DND-41 (cell line): Measurements from ENCODE around the gene ACIN1.
A peak's percentile ranks its signal among the peaks of the same experiment; 100 is the strongest.

Source experiments
- ATAC-seq: fragments of 200-7000 bp; cut with Tn5 transposase; 3 replicates; pipeline ENCODE4 v1.9.1; 2021; ENCODE audit warnings: low read depth; ENCODE audit not compliant: insufficient read depth
- DNase-seq: peaks from one replicate; pipeline ENCODE4 v3.0.0-alpha.2; 2020
- H2AFZ ChIP-seq: 2 replicates; pipeline ENCODE4 v1.6.0; 2012; ENCODE audit warnings: low read depth, low read length
- H3K27ac ChIP-seq: 2 replicates; pipeline ENCODE4 v1.5.1; 2012; ENCODE audit warnings: low read length, inconsistent platforms
- H3K27me3 ChIP-seq: fragments of 200-600 bp; sonication (generic); 2 replicates; pipeline ENCODE4 v1.6.0; 2012; ENCODE audit warnings: low read length, mild to moderate bottlenecking, inconsistent platforms; ENCODE audit not compliant: insufficient read depth, poor library complexity
- H3K36me3 ChIP-seq: 2 replicates; pipeline ENCODE4 v1.5.1; 2012; ENCODE audit warnings: low read length, inconsistent platforms; ENCODE audit not compliant: insufficient read depth
- H3K4me1 ChIP-seq: 2 replicates; pipeline ENCODE4 v1.5.1; 2012; ENCODE audit warnings: mild to moderate bottlenecking, low read length; ENCODE audit not compliant: insufficient read depth
- H3K4me2 ChIP-seq: 2 replicates; pipeline ENCODE4 v1.6.0; 2012; ENCODE audit warnings: mild to moderate bottlenecking, moderate library complexity, low read length, inconsistent platforms; ENCODE audit not compliant: insufficient read depth
- H3K4me3 ChIP-seq, 2 experiments: fragments of 200-600 bp in 1 of 2; shearing (Covaris generic) in 1 of 2; 2 replicates each; pipeline ENCODE4 v1.5.1; 2012 to 2016; ENCODE audit warnings: inconsistent platforms in 2 of 2, low read length in 2 of 2, mild to moderate bottlenecking in 2 of 2, low read depth in 1 of 2, moderate library complexity in 1 of 2
- H3K79me2 ChIP-seq: 2 replicates; pipeline ENCODE4 v1.6.0; 2012; ENCODE audit warnings: low read length, inconsistent platforms; ENCODE audit not compliant: insufficient read depth
- H3K9ac ChIP-seq: 2 replicates; pipeline ENCODE4 v1.6.0; 2012; ENCODE audit warnings: low read depth, mild to moderate bottlenecking, inconsistent platforms, low read length, moderate library complexity
- H3K9me3 ChIP-seq: 2 replicates; pipeline ENCODE4 v1.5.1; 2012; ENCODE audit warnings: low read length, moderate library complexity, mild to moderate bottlenecking, inconsistent platforms; ENCODE audit not compliant: insufficient read depth, severe bottlenecking
- H4K20me1 ChIP-seq: 2 replicates; pipeline ENCODE4 v1.6.0; 2012; ENCODE audit warnings: low read length; ENCODE audit not compliant: insufficient read depth
- EZH2 ChIP-seq: IDR thresholded peaks from 3 replicates; pipeline ENCODE4 v1.6.1; 2012; ENCODE audit warnings: borderline replicate concordance, low read depth, mild to moderate bottlenecking, moderate library complexity, low read length, inconsistent platforms; ENCODE audit not compliant: severe bottlenecking
- TF ChIP-seq, protein P1 (sequence below): IDR thresholded peaks from 2 replicates; pipeline ENCODE4 v1.5.1; 2012; ENCODE audit warnings: borderline replicate concordance, low read length, moderate library complexity, mild to moderate bottlenecking; ENCODE audit not compliant: poor library complexity, severe bottlenecking; ENCODE audit errors: extremely low read depth

ACIN1 gene

DNA sequence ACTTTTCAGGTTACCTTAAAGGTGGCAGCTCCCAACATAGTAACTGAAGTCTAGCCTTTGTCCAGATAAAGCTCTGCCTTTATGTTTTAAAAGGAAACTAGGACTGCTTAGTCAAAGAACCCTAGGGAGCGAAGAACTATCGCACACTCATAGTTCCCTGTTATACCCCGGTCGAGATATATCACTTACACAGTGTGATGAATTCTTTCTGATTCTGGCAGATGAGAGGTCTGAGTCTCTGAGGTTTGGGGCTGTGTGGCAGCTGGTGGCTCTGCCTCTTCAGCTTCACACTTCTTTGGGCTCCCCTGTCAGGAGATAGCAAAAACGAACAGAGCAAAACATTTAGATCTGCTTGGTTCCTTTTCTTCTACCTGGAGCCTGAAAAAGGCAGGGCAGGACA, 17.0 kb downstream of the ACIN1 start:
- TF ChIP-seq EZH2: no peak
- TF ChIP-seq, protein P1, sequence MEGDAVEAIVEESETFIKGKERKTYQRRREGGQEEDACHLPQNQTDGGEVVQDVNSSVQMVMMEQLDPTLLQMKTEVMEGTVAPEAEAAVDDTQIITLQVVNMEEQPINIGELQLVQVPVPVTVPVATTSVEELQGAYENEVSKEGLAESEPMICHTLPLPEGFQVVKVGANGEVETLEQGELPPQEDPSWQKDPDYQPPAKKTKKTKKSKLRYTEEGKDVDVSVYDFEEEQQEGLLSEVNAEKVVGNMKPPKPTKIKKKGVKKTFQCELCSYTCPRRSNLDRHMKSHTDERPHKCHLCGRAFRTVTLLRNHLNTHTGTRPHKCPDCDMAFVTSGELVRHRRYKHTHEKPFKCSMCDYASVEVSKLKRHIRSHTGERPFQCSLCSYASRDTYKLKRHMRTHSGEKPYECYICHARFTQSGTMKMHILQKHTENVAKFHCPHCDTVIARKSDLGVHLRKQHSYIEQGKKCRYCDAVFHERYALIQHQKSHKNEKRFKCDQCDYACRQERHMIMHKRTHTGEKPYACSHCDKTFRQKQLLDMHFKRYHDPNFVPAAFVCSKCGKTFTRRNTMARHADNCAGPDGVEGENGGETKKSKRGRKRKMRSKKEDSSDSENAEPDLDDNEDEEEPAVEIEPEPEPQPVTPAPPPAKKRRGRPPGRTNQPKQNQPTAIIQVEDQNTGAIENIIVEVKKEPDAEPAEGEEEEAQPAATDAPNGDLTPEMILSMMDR: no peak
- no peak for DNase-seq
- H4K20me1 ChIP-seq: peaks cover 7% of the 10 kb centered on the region; the same call in 1 of the 2 replicates
- ATAC-seq: no peak
- H3K27me3 ChIP-seq: no peaks in the 10 kb centered on the region
- H3K4me3 ChIP-seq: no peak overlapping the region
- H3K36me3 ChIP-seq: peaks cover 87% of the 10 kb centered on the region
- no peak overlapping the region for H2AFZ ChIP-seq
- H3K9me3 ChIP-seq: no peaks in the 10 kb centered on the region
- no peak overlapping the region for H3K27ac ChIP-seq
- no peaks in the 10 kb centered on the region for H3K4me1 ChIP-seq
- H3K79me2 ChIP-seq: peaks cover 7% of the 10 kb centered on the region; the same call in 1 of the 2 replicates
- H3K4me2 ChIP-seq: no peak overlapping the region
- no peak overlapping the region for H3K9ac ChIP-seq

DNA sequence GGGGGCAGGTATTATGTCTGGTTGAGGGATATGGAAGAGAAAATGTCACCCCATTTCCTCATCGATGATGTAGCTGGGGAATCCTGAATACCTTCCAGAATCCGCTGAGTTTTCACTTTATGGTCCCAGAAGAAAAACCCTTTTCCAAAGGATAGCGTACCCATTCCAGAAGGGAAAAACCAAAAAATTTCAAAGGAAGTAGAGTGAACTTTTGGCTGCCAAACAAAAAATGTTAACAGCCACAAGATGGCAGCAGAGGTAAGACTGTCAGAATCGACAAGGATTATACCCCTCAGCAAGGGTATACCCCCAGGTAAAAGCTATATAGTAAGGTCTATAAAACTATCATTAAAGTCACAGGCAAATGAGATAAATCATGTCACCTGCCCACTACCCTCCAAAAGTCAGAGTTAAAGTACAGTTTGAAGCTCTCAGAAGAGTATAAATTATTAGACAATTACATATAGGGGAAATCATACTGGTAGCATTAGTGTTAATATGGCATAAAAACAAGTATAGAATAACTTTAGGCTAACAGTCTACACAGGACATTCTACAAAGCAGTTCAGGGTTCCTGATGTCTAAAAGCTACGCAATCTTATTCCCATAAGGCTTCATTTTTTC, 18.0 kb downstream of the ACIN1 start:
- Histone ChIP-seq H2AFZ (no peak overlapping the region), H3K27me3 (no peaks in the 10 kb centered on the region), H3K36me3 (peaks cover 86% of the 10 kb centered on the region), H3K4me3 (no peak overlapping the region), H4K20me1 (peaks cover 7% of the 10 kb centered on the region; the same call in 1 of the 2 replicates), H3K9ac (no peak overlapping the region), H3K79me2 (peaks cover 5% of the 10 kb centered on the region), H3K27ac (no peak overlapping the region), H3K4me1 (peaks cover 10% of the 10 kb centered on the region), H3K4me2 (no peak overlapping the region), H3K9me3 (no peaks in the 10 kb centered on the region)
- no peak for TF ChIP-seq EZH2
- TF ChIP-seq, protein P1: peak; percentile 72
- DNase-seq (peak; percentile 37), ATAC-seq (peak; percentile 80)

DNA sequence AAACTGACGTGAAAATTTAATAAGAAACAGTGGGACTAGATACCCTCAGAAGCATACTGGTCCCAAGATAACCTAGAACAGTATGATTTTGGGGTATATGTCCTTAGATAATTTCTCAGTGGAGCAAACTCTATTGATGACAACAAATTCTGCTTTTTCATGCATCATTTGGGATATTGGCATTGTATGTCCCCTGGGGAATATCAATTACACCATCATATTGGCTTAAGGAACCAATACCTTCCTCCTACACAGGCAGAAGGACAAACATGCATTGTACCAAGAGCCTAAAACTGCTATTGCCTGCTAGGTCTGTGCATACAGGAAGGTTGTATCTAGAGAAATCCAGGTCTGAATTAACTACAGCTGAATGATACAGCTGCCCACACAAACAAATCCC, 20.0 kb downstream of the ACIN1 start:
- no peak overlapping the region for H2AFZ ChIP-seq
- no peak for TF ChIP-seq EZH2
- TF ChIP-seq, protein P1: no peak
- no peak overlapping the region for H3K27ac ChIP-seq
- peaks cover 24% of the 10 kb centered on the region for H3K4me1 ChIP-seq
- DNase-seq (no peak), ATAC-seq (no peak)
- peaks cover 5% of the 10 kb centered on the region; the same call in 1 of the 2 replicates for H4K20me1 ChIP-seq
- no peak overlapping the region for H3K9ac ChIP-seq
- H3K9me3 ChIP-seq: no peaks in the 10 kb centered on the region
- H3K27me3 ChIP-seq: no peaks in the 10 kb centered on the region
- peaks cover 25% of the 10 kb centered on the region for H3K79me2 ChIP-seq
- H3K4me2 ChIP-seq: no peak overlapping the region
- H3K36me3 ChIP-seq: peaks cover 68% of the 10 kb centered on the region
- no peak overlapping the region for H3K4me3 ChIP-seq
